H1 (cell line): ENCODE data around the gene CD300H. TPM values are rescaled to one million over a fixed set of nuclear protein-coding genes. Genes with fewer than 3 reads are reported as not detected.

Experiments
- CTCF ChIA-PET: fragments of 300-600 bp; sonication (Branson Sonifier 250); formaldehyde crosslinking; loops from one replicate; lab custom pipeline; 2021; ENCODE audit not compliant: partially characterized antibody; lab: Charles Lee
- POLR2A ChIA-PET: fragments of 300-600 bp; sonication (Branson Sonifier 250); formaldehyde crosslinking; loops from one replicate; lab custom pipeline; 2021; ENCODE audit warnings: inconsistent platforms; ENCODE audit not compliant: partially characterized antibody; lab: Charles Lee
- DNase-seq, 2 experiments: peaks; one replicate each; pipeline versions ENCODE4 v3.0.0 to v3.0.0-alpha.2; 2010 to 2022; ENCODE audit warnings: low spot score in 2 of 2, low read depth in 1 of 2, mixed read lengths in 1 of 2
- FAIRE-seq: peaks from 2 replicates; lab custom pipeline; 2011; peaks lifted over from hg19 to GRCh38; lab: Jason Lieb, UNC
- H2AFZ ChIP-seq: 2 replicates; pipeline ENCODE4 v1.8.1; 2012; ENCODE audit warnings: low read length, inconsistent platforms
- H2AK5ac ChIP-seq: 2 replicates; pipeline ENCODE4 v1.6.1; 2013; ENCODE audit warnings: low read depth, low read length
- H2BK120ac ChIP-seq: replicated peaks from 2 replicates; pipeline ENCODE3; 2013; ENCODE audit warnings: low read depth, low read length, inconsistent platforms
- H2BK12ac ChIP-seq: 2 replicates; pipeline ENCODE4 v1.6.1; 2013; ENCODE audit warnings: low read depth, low read length
- H2BK15ac ChIP-seq: 2 replicates; pipeline ENCODE4 v1.6.1; 2013; ENCODE audit warnings: low read length
- H2BK20ac ChIP-seq: 2 replicates; pipeline ENCODE4 v1.6.1; 2013; ENCODE audit warnings: low read length
- H2BK5ac ChIP-seq: 2 replicates; pipeline ENCODE4 v1.6.1; 2013; ENCODE audit warnings: low read depth, low read length
- H3K14ac ChIP-seq: 2 replicates; pipeline ENCODE4 v1.6.1; 2013; ENCODE audit warnings: inconsistent platforms; ENCODE audit not compliant: insufficient read length
- H3K18ac ChIP-seq: 2 replicates; pipeline ENCODE4 v1.6.1; 2013; ENCODE audit warnings: low read length; ENCODE audit errors: extremely low read depth
- H3K23ac ChIP-seq: 2 replicates; pipeline ENCODE4 v1.6.1; 2013; ENCODE audit warnings: inconsistent platforms; ENCODE audit not compliant: insufficient read length
- H3K23me2 ChIP-seq: 2 replicates; pipeline ENCODE4 v1.6.1; 2013; ENCODE audit warnings: low read depth, low read length
- H3K27ac ChIP-seq: 2 replicates; pipeline ENCODE4 v1.6.1; 2011; ENCODE audit warnings: low read depth, low read length, inconsistent platforms
- H3K27me3 ChIP-seq, 4 experiments: replicated peaks in 1 of 4; 1 replicate in 1 of 4; 2 replicates in 3 of 4; pipeline versions ENCODE4 v1.6.1 to v1.8.1; 2011 to 2013; ENCODE audit warnings: low read length in 3 of 4, mild to moderate bottlenecking in 3 of 4, inconsistent platforms in 2 of 4, mixed read lengths in 2 of 4, moderate library complexity in 1 of 4; ENCODE audit not compliant: control insufficient read depth in 3 of 4, insufficient read depth in 3 of 4; ENCODE audit errors: extremely low read depth in 1 of 4
- H3K36me3 ChIP-seq, 4 experiments: 2 replicates each; pipeline versions ENCODE4 v1.6.1 to v1.8.1; 2011 to 2013; ENCODE audit warnings: mild to moderate bottlenecking in 4 of 4, low read length in 3 of 4, moderate library complexity in 2 of 4, control low read depth in 1 of 4, inconsistent platforms in 1 of 4; ENCODE audit not compliant: insufficient read depth in 4 of 4, control insufficient read depth in 2 of 4
- H3K4ac ChIP-seq: replicated peaks from 2 replicates; pipeline ENCODE3; 2013; ENCODE audit warnings: low read length, low read depth, mixed read lengths, inconsistent platforms; ENCODE audit not compliant: insufficient read length
- H3K4me1 ChIP-seq, 4 experiments: replicated peaks in 1 of 4; 1 replicate in 1 of 4; 2 replicates in 3 of 4; pipeline versions ENCODE4 v1.6.1 to v1.8.1; 2011 to 2013; ENCODE audit warnings: low read length in 3 of 4, inconsistent platforms in 2 of 4, mixed read lengths in 1 of 4; ENCODE audit not compliant: insufficient read depth in 4 of 4, control insufficient read depth in 3 of 4
- H3K4me2 ChIP-seq, 2 experiments: 2 replicates each; pipeline versions ENCODE4 v1.6.1 to v1.8.1; 2011 to 2013; ENCODE audit warnings: low read depth in 2 of 2, low read length in 2 of 2, control low read depth in 1 of 2, inconsistent platforms in 1 of 2, mild to moderate bottlenecking in 1 of 2; ENCODE audit not compliant: insufficient read depth in 1 of 2
- H3K4me3 ChIP-seq, 4 experiments: fragments of 200-600, 300-600 bp in 1 of 4; sonication (generic), shearing (Covaris generic), sonication (Bioruptor Twin) in 1 of 4; 2 replicates each; pipeline versions ENCODE4 v1.5.1 to v1.8.1; 2011 to 2016; ENCODE audit warnings: low read length in 4 of 4, low read depth in 3 of 4, control low read depth in 2 of 4, inconsistent platforms in 2 of 4, mild to moderate bottlenecking in 2 of 4, mixed read lengths in 1 of 4, moderate library complexity in 1 of 4; ENCODE audit not compliant: insufficient read depth in 2 of 4; ENCODE audit errors: extremely low read depth in 1 of 4
- H3K56ac ChIP-seq: replicated peaks from 2 replicates; pipeline ENCODE3; 2013; ENCODE audit warnings: low read depth, mild to moderate bottlenecking, mixed read lengths, low read length, inconsistent platforms; ENCODE audit not compliant: insufficient read length
- H3K79me1 ChIP-seq: 2 replicates; pipeline ENCODE4 v1.6.1; 2013; ENCODE audit warnings: low read depth, low read length, control low read depth
- H3K79me2 ChIP-seq, 2 experiments: 2 replicates each; pipeline versions ENCODE4 v1.6.1 to v1.8.1; 2012 to 2013; ENCODE audit warnings: low read length in 2 of 2, mild to moderate bottlenecking in 2 of 2, inconsistent platforms in 1 of 2; ENCODE audit not compliant: insufficient read depth in 2 of 2, control insufficient read depth in 1 of 2
- H3K9ac ChIP-seq, 4 experiments: replicated peaks in 1 of 4; 1 replicate in 1 of 4; 2 replicates in 3 of 4; pipeline versions ENCODE4 v1.6.1 to v1.8.1; 2011 to 2013; ENCODE audit warnings: low read depth in 3 of 4, low read length in 3 of 4, control low read depth in 2 of 4, mild to moderate bottlenecking in 2 of 4, moderate library complexity in 2 of 4, inconsistent platforms in 1 of 4; ENCODE audit errors: extremely low read depth in 1 of 4
- H3K9me3 ChIP-seq, 2 experiments: 2 replicates each; pipeline versions ENCODE4 v1.6.1 to v1.8.1; 2012 to 2013; ENCODE audit warnings: mild to moderate bottlenecking in 2 of 2, moderate library complexity in 2 of 2, control low read depth in 1 of 2, inconsistent platforms in 1 of 2, low read depth in 1 of 2, low read length in 1 of 2, mixed read lengths in 1 of 2; ENCODE audit not compliant: insufficient read depth in 2 of 2
- H4K20me1 ChIP-seq, 2 experiments: replicated peaks in 1 of 2; 2 replicates each; pipeline versions ENCODE3 to v1.8.1; 2011 to 2013; ENCODE audit warnings: inconsistent platforms in 2 of 2, low read length in 2 of 2, mild to moderate bottlenecking in 1 of 2; ENCODE audit not compliant: insufficient read depth in 2 of 2, control insufficient read depth in 1 of 2
- H4K5ac ChIP-seq: 2 replicates; pipeline ENCODE4 v1.6.1; 2013; ENCODE audit warnings: low read length, low read depth, mixed read lengths, inconsistent platforms; ENCODE audit not compliant: insufficient read length
- H4K8ac ChIP-seq: 2 replicates; pipeline ENCODE4 v1.8.0; 2013; ENCODE audit warnings: mild to moderate bottlenecking, moderate library complexity, low read length, inconsistent platforms; ENCODE audit not compliant: insufficient read depth; ENCODE audit errors: extremely low read depth
- H4K91ac ChIP-seq: replicated peaks from 2 replicates; pipeline ENCODE3; 2013; ENCODE audit warnings: low read length, mixed read lengths, inconsistent platforms; ENCODE audit not compliant: insufficient read length
- CREB1 ChIP-seq: IDR thresholded peaks from 2 replicates; pipeline ENCODE4 v1.6.1; 2012; ENCODE audit warnings: inconsistent platforms
- CTBP2 ChIP-seq: IDR thresholded peaks from 2 replicates; pipeline ENCODE4 v1.7.0; 2011; ENCODE audit warnings: borderline replicate concordance, mild to moderate bottlenecking, moderate library complexity, mixed read lengths, low read length; ENCODE audit not compliant: insufficient read depth, insufficient read length
- E2F6 ChIP-seq: IDR thresholded peaks from 2 replicates; pipeline ENCODE4 v1.6.1; 2012; ENCODE audit warnings: inconsistent platforms
- RAD21 ChIP-seq, 2 experiments: IDR thresholded peaks in 1 of 2; conservative IDR thresholded peaks in 1 of 2; 2 replicates each; pipeline ENCODE4 v1.6.1; 2011; ENCODE audit warnings: low read depth in 2 of 2, low read length in 2 of 2, improper control_type of control experiment in 1 of 2, inconsistent platforms in 1 of 2, mild to moderate bottlenecking in 1 of 2, moderate library complexity in 1 of 2
- RFX5 ChIP-seq: IDR thresholded peaks from 2 replicates; pipeline ENCODE4 v1.6.1; 2011; ENCODE audit warnings: low read depth, low read length, improper control_type of control experiment, borderline replicate concordance
- SAP30 ChIP-seq: fragments of 300-600 bp; sonication (generic); IDR thresholded peaks from 2 replicates; pipeline ENCODE4 v1.7.1; 2012; ENCODE audit warnings: low read length, moderate library complexity, mild to moderate bottlenecking, inconsistent platforms; ENCODE audit not compliant: insufficient read depth, insufficient replicate concordance
- SIN3A ChIP-seq, 2 experiments: IDR thresholded peaks in 1 of 2; conservative IDR thresholded peaks in 1 of 2; 2 replicates each; pipeline ENCODE4 v1.6.1; 2011 to 2012; ENCODE audit warnings: low read length in 2 of 2, improper control_type of control experiment in 1 of 2, low read depth in 1 of 2, mild to moderate bottlenecking in 1 of 2
- TAF1 ChIP-seq: IDR thresholded peaks from 2 replicates; pipeline ENCODE4 v1.6.1; 2011; ENCODE audit warnings: mild to moderate bottlenecking, low read depth, low read length
- TCF12 ChIP-seq: IDR thresholded peaks from 2 replicates; pipeline ENCODE4 v1.6.1; 2011; ENCODE audit warnings: low read depth, mild to moderate bottlenecking, low read length
- TEAD4 ChIP-seq: IDR thresholded peaks from 2 replicates; pipeline ENCODE4 v1.6.1; 2012; ENCODE audit warnings: low read depth, low read length, inconsistent platforms, mixed read lengths
- WGBS, 2 experiments: shearing (Covaris generic) in 1 of 2; methylation state at CpG; one replicate each; pipeline versions ENCODE4 v1.1.6 to v1.1.7; 2013 to 2015; ENCODE audit warnings: low lambda C conversion rate in 2 of 2, mixed read lengths in 2 of 2, inconsistent platforms in 1 of 2, low coverage in 1 of 2, missing lambda C conversion rate in 1 of 2; ENCODE audit not compliant: insufficient replicate concordance in 2 of 2, insufficient coverage in 1 of 2, insufficient read length in 1 of 2; ENCODE audit errors: extremely low coverage in 1 of 2, missing lambda C conversion rate in 1 of 2; 5-methylcytosine and 5-hydroxymethylcytosine counted together
- polyA plus RNA-seq, 7 experiments: library from polyadenylated mRNA; depleted of rRNA in 3 of 7; stranded (reverse) in 5 of 7; unstranded in 2 of 7; fragments of >200 nt in 5 of 7; fragments of 200-250 nt in 2 of 7; gene quantifications; 1 replicate in 5 of 7; 2 replicates in 1 of 7; 4 replicates in 1 of 7; pipeline versions ENCODE4 v1.2.1 to v1.2.3, GENCODE V29; 2011 to 2013; ENCODE audit warnings: missing spikeins in 2 of 7, mixed read lengths in 2 of 7
- total RNA-seq: library from RNA; stranded (reverse); fragmentation: NEBNext Ultra II Directional; extraction: Animal tissue kit (Norgen Biotek cat#: 25700); gene quantifications from 2 replicates; pipeline ENCODE4 v1.2.1, GENCODE V29; 2021

CD300H gene
- total and polyA plus RNA-seq, 2 of the 8 experiments (the other 6 are each of a cell fraction or from before 2014, with no cell fraction given) = not detected

DNA sequence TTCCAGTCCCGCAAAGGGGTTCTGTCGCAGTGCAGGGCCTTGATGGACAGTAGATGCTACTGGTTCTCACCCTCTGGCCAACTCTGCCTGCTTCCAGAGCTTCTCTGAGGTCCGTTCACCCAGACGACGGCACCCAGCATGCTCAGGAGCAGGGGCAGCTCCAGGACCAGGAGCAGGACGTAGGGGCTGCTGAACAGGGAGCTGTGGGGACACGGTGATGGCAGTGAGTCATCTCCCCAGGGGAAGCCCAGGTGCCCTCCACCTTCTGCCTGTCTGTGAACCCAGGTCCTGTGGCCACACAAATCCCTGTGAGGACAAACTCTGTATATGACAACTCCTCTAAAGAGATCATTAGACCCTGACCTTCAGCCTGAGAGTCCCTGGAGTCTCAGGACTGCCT is 18.0 kb downstream of the CD300H start:
- no peaks in the 10 kb centered on the region for H3K79me2 ChIP-seq
- no peak overlapping the region for H3K23ac ChIP-seq
- H3K27me3 ChIP-seq = peaks cover 0 to 2% (median 0%) of the 10 kb centered on the region in 4 experiments; a peak in 1 of 7 replicates
- DNase-seq (no peak), FAIRE-seq (no peak)
- no peak overlapping the region for H3K9ac ChIP-seq
- WGBS, 2 experiments = 86% methylated on average over 7 of the region's 7 CpGs; no CpG with 5 or more reads in 1 of the 2 experiments
- H3K4me2 ChIP-seq = no peak overlapping the region
- H2AK5ac ChIP-seq = no peak overlapping the region
- H3K4ac ChIP-seq = no peak overlapping the region
- TF ChIP-seq TEAD4 = no peak
- no peak for TF ChIP-seq CTBP2
- TF ChIP-seq SIN3A (conservative IDR thresholded peaks at IDR 0.05 in 1 of 2, IDR thresholded peaks at IDR 0.05 in 1 of 2; ENCODE audit: low read depth in 1 of 2, low read length in 2 of 2) = no peak
- TF ChIP-seq SAP30 = no peak
- no peak for TF ChIP-seq RFX5
- TF ChIP-seq TAF1 = no peak
- TF ChIP-seq E2F6 = no peak
- TF ChIP-seq CREB1 = no peak
- no peak for TF ChIP-seq RAD21 (IDR thresholded peaks at IDR 0.05 in 1 of 2, conservative IDR thresholded peaks at IDR 0.05 in 1 of 2; ENCODE audit: low read depth in 2 of 2, low read length in 2 of 2)
- no peak for TF ChIP-seq TCF12
- CTCF ChIA-PET = interaction anchor here (0.9 to 2.0 kb wide), 2 partner anchors 17 to 184 kb away, joined by 3 to 6 read pairs; partner anchors contain the start of gene CD300H
- H3K36me3 ChIP-seq = no peaks in the 10 kb centered on the region
- H2BK5ac ChIP-seq = no peak overlapping the region
- POLR2A ChIA-PET = no interaction called here
- no peak overlapping the region for H3K56ac ChIP-seq
- H2AFZ ChIP-seq = no peak overlapping the region
- no peak overlapping the region for H4K91ac ChIP-seq
- H2BK12ac ChIP-seq = no peak overlapping the region
- no peak overlapping the region for H3K4me3 ChIP-seq
- no peak overlapping the region for H3K27ac ChIP-seq
- no peak overlapping the region for H4K8ac ChIP-seq
- H2BK15ac ChIP-seq = no peak overlapping the region
- H2BK20ac ChIP-seq = no peak overlapping the region
- no peak overlapping the region for H4K5ac ChIP-seq
- H3K18ac ChIP-seq = no peak overlapping the region
- H2BK120ac ChIP-seq = no peak overlapping the region
- H4K20me1 ChIP-seq = peaks cover 0 to 4% of the 10 kb centered on the region in 2 experiments
- H3K14ac ChIP-seq = no peak overlapping the region
- H3K9me3 ChIP-seq = no peaks in the 10 kb centered on the region
- no peaks in the 10 kb centered on the region; the same call in 1 of the 2 replicates for H3K79me1 ChIP-seq
- 0 out of 2 replicates have a peak, but pooled peaks cover 2% of the 10 kb centered on the region for H3K23me2 ChIP-seq
- H3K4me1 ChIP-seq = no peaks in the 10 kb centered on the region
